Panc1 (cell line): Measurements from ENCODE around the gene SENP1. TPM values are rescaled to one million over a fixed set of nuclear protein-coding genes. Genes with fewer than 3 reads are reported as not detected.

ENCODE experiments used
- ATAC-seq: fragments of 200-7000 bp; cut with Tn5 transposase; 2 replicates; pipeline ENCODE4 v1.9.1; 2020; ENCODE audit warnings: mild to moderate bottlenecking, moderate library complexity
- BruUV-seq: library from RNA; stranded (reverse); fragments of 400-500 nt; replicated peaks from 2 replicates; lab custom pipeline; 2021; lab: Mats Ljungman, UMichigan
- CTCF ChIA-PET: fragments of 300-600 bp; sonication (Branson Sonifier 250); formaldehyde crosslinking; loops from one replicate; lab custom pipeline; 2022; ENCODE audit warnings: antibody characterized with exemption; lab: Charles Lee
- POLR2A ChIA-PET: fragments of 300-600 bp; sonication (Branson Sonifier 250); formaldehyde crosslinking; loops from one replicate; lab custom pipeline; 2022; ENCODE audit warnings: antibody characterized with exemption; lab: Charles Lee
- DNase-seq: peaks from one replicate; pipeline ENCODE4 v3.0.0-alpha.2; 2010; ENCODE audit warnings: low read depth, low spot score
- H3K27ac ChIP-seq: 2 replicates; pipeline ENCODE4 v1.5.1; 2011; ENCODE audit warnings: mild to moderate bottlenecking, low read length, inconsistent platforms
- H3K27me3 ChIP-seq: fragments of 200-500 bp; sonication (Bioruptor generic); 2 replicates; pipeline ENCODE4 v1.6.0; 2014; ENCODE audit warnings: low read length, inconsistent platforms; ENCODE audit not compliant: control insufficient read depth, insufficient read depth
- H3K36me3 ChIP-seq: fragments of 200-500 bp; sonication (Bioruptor generic); 2 replicates; pipeline ENCODE4 v1.5.1; 2014; ENCODE audit warnings: inconsistent platforms, mild to moderate bottlenecking, low read length, moderate library complexity; ENCODE audit not compliant: control insufficient read depth, insufficient read depth
- H3K4me1 ChIP-seq: 2 replicates; pipeline ENCODE4 v1.5.1; 2011; ENCODE audit warnings: inconsistent platforms, mild to moderate bottlenecking, low read length, moderate library complexity; ENCODE audit not compliant: control insufficient read depth, insufficient read depth
- H3K4me3 ChIP-seq, 2 experiments: 2 replicates each; pipeline ENCODE4 v1.5.1; 2011 to 2012; ENCODE audit warnings: low read depth in 2 of 2, low read length in 2 of 2, mild to moderate bottlenecking in 2 of 2, inconsistent platforms in 1 of 2, moderate library complexity in 1 of 2
- H3K9me3 ChIP-seq: fragments of 200-500 bp; sonication (Bioruptor generic); 2 replicates; pipeline ENCODE4 v1.5.1; 2014; ENCODE audit warnings: low read depth, mild to moderate bottlenecking, inconsistent platforms, low read length, moderate library complexity; ENCODE audit not compliant: control insufficient read depth, insufficient read depth
- POLR2AphosphoS5 ChIP-seq: IDR thresholded peaks from 2 replicates; pipeline ENCODE4 v1.6.1; 2012; ENCODE audit warnings: mild to moderate bottlenecking, low read depth, low read length, moderate library complexity
- SIN3A ChIP-seq: IDR thresholded peaks from 2 replicates; pipeline ENCODE4 v1.6.1; 2012; ENCODE audit warnings: low read depth, mild to moderate bottlenecking, low read length, moderate library complexity, borderline replicate concordance; ENCODE audit not compliant: insufficient read depth
- TCF7L2 ChIP-seq: IDR thresholded peaks from 2 replicates; pipeline ENCODE4 v1.6.1; 2011; ENCODE audit warnings: mild to moderate bottlenecking, low read depth, low read length, inconsistent platforms
- in situ Hi-C: cut with HindIII; loops from 2 replicates; pipeline ENCODE4 v1.10.0; 2016; ENCODE audit warnings: low sequenced_read_pairs, low pct_unique_long_range_greater_than_20kb
- intact Hi-C: fragments of 100-400 bp; cut with micrococcal nuclease; formaldehyde crosslinking; loops from one replicate; pipeline ENCODE4 v1.10.0; 2022; ENCODE audit not compliant: unreplicated experiment
- total RNA-seq: library from RNA; stranded (reverse); gene quantifications from one replicate; pipeline ENCODE4 v1.2.1, GENCODE V29; 2021; ENCODE audit not compliant: unreplicated experiment
- TF ChIP-seq, protein P1 (sequence below): fragments of 450-650 bp; IDR thresholded peaks from 2 replicates; pipeline ENCODE4 v1.5.1; 2017; ENCODE audit warnings: mild to moderate bottlenecking
- TF ChIP-seq, protein P2 (sequence below), 2 experiments: IDR thresholded peaks; 2 replicates each; pipeline ENCODE4 v1.6.1; 2011 to 2012; ENCODE audit warnings: low read depth in 2 of 2, control low read depth in 1 of 2, low read length in 1 of 2, mild to moderate bottlenecking in 1 of 2, moderate library complexity in 1 of 2; ENCODE audit not compliant: insufficient read depth in 1 of 2

SENP1 gene
- total RNA-seq, 1 experiment from 2014 or later = 35.2 TPM

DNA sequence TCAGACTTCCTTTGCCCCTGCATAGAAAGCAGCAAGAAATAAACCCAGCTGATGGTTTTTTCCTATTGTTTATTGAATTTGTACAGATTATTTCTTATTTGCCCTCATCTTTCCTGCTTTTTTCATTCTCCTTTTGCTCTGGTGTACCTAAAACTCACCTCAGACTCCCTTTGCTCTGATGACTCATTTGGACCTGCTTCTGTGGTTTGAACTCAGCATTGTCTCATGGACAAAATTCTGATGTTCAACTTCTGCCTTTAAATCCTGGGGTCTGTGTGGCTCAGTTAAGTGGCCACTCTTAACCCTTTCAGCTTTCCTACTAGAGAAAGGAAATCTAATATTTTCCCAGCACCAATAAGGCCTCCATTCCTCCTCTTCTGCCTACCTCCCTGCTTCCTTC, 3.5 kb upstream of the SENP1 start:
- no peak overlapping the region for H3K4me3 ChIP-seq
- DNase-seq = no peak
- no peak for ATAC-seq
- no peak overlapping the region for H3K27ac ChIP-seq
- H3K27me3 ChIP-seq = no peaks in the 10 kb centered on the region
- ChIA-PET POLR2A (no interaction called here), CTCF (no interaction called here)
- TF ChIP-seq, protein P1, sequence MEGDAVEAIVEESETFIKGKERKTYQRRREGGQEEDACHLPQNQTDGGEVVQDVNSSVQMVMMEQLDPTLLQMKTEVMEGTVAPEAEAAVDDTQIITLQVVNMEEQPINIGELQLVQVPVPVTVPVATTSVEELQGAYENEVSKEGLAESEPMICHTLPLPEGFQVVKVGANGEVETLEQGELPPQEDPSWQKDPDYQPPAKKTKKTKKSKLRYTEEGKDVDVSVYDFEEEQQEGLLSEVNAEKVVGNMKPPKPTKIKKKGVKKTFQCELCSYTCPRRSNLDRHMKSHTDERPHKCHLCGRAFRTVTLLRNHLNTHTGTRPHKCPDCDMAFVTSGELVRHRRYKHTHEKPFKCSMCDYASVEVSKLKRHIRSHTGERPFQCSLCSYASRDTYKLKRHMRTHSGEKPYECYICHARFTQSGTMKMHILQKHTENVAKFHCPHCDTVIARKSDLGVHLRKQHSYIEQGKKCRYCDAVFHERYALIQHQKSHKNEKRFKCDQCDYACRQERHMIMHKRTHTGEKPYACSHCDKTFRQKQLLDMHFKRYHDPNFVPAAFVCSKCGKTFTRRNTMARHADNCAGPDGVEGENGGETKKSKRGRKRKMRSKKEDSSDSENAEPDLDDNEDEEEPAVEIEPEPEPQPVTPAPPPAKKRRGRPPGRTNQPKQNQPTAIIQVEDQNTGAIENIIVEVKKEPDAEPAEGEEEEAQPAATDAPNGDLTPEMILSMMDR = no peak
- no peak for TF ChIP-seq POLR2AphosphoS5
- H3K4me1 ChIP-seq = peaks cover 9% of the 10 kb centered on the region
- no TSS peak for BruUV-seq
- intact Hi-C loops = loop anchor here (10.0 kb wide), 1 partner anchor 45 kb away; the partner anchor contains the start of gene ASB8
- H3K9me3 ChIP-seq = no peaks in the 10 kb centered on the region
- in situ Hi-C loops = no loop called here
- peaks cover 8% of the 10 kb centered on the region; the same call in 1 of the 2 replicates for H3K36me3 ChIP-seq

DNA sequence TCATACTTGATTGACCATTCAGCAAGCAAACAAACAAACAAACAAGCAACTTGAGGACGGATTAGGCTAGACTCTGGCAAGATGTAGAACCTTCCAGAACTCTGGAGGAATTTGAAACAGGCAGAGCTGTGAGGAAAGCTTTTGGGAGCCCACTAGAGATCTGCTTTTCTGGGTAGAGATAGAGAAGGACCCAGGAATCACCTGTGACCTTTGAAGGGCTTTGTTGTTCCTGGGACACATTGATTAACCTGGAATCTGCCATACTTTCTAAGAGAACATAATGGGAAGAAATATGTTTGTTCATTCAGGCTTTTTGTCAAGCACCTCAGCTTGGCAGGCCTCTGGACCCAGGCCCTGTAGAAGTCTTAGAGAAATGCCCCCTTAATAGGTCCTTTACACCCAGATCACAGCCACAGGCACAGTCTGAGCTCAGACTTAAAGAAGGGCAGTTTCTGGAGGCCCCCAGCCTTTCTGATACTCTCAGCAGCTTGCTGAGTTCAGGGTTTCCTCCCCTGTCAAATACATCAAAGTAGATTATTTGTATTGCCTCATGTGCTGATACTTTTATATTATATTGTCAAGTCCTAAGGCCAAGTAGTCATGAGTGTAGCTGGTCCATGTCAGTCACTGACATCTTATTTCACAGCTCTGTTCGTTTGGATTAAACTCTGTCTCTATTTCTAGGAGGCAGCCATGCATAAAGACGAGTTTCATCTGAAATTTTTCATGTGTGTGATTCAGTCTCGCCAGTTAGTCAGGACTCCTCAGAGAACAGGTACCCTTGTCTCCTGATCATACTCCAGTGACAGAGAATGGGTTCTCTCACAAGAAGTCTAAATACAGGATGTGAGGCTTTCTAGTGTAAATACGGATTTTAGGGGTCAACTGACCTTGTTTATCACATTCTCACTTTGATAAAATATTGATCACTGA, 1.1 kb upstream of the SENP1 start:
- Histone ChIP-seq H3K27me3 (no peaks in the 10 kb centered on the region), H3K9me3 (no peaks in the 10 kb centered on the region), H3K4me3 (peak overlapping the region; percentile 94 to 100), H3K27ac (peak overlapping the region; percentile 100), H3K36me3 (peaks cover 8% of the 10 kb centered on the region; the same call in 1 of the 2 replicates), H3K4me1 (peaks cover 20% of the 10 kb centered on the region)
- TSS peak; percentile 86 for BruUV-seq
- in situ Hi-C loops = no loop called here
- ChIA-PET CTCF (interaction anchor here (0.9 kb wide), 1 partner anchor 22 kb away, joined by 3 read pairs; no protein-coding TSS in a partner anchor), POLR2A (no interaction called here)
- DNase-seq (no peak), ATAC-seq (no peak)
- intact Hi-C loops = loop anchor here (10.0 kb wide), 1 partner anchor 48 kb away; the partner anchor contains the start of gene ASB8
- TF ChIP-seq, protein P2, sequence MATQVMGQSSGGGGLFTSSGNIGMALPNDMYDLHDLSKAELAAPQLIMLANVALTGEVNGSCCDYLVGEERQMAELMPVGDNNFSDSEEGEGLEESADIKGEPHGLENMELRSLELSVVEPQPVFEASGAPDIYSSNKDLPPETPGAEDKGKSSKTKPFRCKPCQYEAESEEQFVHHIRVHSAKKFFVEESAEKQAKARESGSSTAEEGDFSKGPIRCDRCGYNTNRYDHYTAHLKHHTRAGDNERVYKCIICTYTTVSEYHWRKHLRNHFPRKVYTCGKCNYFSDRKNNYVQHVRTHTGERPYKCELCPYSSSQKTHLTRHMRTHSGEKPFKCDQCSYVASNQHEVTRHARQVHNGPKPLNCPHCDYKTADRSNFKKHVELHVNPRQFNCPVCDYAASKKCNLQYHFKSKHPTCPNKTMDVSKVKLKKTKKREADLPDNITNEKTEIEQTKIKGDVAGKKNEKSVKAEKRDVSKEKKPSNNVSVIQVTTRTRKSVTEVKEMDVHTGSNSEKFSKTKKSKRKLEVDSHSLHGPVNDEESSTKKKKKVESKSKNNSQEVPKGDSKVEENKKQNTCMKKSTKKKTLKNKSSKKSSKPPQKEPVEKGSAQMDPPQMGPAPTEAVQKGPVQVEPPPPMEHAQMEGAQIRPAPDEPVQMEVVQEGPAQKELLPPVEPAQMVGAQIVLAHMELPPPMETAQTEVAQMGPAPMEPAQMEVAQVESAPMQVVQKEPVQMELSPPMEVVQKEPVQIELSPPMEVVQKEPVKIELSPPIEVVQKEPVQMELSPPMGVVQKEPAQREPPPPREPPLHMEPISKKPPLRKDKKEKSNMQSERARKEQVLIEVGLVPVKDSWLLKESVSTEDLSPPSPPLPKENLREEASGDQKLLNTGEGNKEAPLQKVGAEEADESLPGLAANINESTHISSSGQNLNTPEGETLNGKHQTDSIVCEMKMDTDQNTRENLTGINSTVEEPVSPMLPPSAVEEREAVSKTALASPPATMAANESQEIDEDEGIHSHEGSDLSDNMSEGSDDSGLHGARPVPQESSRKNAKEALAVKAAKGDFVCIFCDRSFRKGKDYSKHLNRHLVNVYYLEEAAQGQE (IDR thresholded peaks at IDR 0.05; ENCODE audit: insufficient read depth in 1 of 2, low read depth in 2 of 2, low read length in 1 of 2) = no peak
- TF ChIP-seq POLR2AphosphoS5 = no peak
- TF ChIP-seq SIN3A = no peak
- no peak for TF ChIP-seq TCF7L2
